COLO668 (cell line): Measurements from ENCODE around the gene ROR2.
"Not testable (repeated sequence)": the region's sequence is repeated elsewhere in the genome, so short reads cannot be mapped to it uniquely, and the experiment has no call there.

Source experiments
- DNase-seq: peaks from one replicate; lab custom pipeline; 2025; ENCODE audit not compliant: unreplicated experiment; lab: John Stamatoyannopoulos, UW

The ROR2 gene

DNA sequence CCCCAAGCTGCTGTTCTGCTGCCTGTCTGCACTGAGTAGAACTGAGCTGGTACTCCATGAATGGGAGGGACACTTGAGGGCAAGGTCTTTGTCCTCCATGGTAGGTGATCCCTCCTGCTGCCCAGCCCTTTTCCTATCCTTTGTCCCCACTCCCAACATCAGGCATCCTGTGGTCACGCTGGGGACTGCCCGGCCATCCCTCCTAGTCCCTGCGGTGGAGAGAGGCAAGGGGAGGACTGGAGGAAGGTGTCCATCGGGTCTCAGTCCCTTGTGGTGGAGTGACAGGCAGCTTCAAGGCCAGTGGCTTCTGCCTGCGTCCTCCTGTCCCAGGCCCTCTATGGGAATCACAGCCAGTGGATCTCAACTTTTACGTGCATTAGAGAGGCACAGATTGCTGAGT lies 25.9 kb downstream of the ROR2 start:
- DNase-seq: no peak

DNA sequence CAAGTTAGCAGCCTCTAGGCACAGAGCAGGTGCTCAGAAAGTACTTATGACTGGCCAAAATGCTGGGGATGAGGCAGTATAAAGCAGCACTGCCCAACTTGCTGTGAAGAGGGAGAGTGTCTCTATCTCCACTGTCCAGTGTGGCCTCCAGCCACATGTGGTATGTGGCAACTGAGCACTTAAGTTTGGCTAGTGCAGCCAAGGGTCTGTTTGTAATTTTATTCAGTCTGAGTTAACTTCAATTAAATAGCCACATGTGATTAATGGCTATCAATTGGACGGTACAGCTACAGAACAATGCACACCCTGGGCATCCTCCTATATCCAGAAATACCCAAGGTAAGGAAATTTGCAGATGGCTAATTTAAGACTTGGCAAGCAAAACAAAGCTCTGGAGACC lies 26.9 kb downstream of the ROR2 start:
- no peak for DNase-seq

DNA sequence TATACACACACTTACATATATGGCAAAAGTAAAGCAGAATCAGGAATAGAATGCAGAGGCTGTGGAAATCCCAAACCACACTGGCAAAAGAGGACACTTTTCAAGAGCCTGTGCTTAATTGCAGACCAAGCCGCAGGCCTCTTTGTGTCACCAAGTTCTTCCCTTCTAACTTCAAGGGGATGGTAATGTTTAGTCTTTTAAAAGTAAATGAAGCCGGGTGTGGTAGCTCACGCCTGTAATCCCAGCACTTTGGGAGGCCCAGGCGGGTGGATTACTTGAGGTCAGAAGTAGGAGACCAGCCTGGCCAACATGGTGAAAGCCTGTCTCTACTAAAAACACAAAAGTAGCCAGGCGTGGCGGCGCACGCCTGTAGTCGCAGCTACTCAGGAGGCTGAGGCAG lies 28.7 kb downstream of the ROR2 start:
- DNase-seq: no peak

DNA sequence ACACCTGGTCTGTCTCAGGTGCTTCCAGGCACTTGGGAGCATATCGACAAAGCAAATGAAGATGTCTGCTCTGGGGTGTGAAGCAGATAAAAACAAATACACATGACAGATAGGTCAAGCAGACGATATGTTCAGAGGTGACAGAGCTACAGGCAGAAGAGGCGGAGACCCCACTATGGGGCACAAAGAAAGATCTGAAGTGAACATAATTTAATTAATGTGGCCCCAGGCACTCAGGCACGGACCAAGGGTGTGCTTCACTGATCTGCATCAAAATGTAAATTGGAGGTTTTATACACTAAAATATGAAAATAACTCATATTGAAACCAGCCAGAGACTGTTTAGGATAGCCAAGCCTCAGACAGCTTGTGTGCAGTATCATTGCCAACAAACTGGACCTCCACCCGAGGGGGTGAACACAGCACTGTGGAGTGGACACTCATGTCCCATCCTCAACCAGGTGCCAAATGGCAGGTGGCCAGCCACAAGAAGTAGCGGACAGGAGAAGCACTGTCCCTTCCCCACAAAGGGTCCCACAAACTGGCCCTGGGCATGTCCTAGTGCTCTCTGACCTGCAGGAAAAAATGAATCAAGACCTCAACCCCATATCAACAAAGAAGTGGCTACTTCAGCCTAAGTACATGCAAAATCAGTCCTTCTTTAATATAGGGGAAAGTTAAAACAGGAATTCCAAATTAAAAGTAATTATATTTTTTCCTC lies 29.2 kb downstream of the ROR2 start:
- DNase-seq: no peak

DNA sequence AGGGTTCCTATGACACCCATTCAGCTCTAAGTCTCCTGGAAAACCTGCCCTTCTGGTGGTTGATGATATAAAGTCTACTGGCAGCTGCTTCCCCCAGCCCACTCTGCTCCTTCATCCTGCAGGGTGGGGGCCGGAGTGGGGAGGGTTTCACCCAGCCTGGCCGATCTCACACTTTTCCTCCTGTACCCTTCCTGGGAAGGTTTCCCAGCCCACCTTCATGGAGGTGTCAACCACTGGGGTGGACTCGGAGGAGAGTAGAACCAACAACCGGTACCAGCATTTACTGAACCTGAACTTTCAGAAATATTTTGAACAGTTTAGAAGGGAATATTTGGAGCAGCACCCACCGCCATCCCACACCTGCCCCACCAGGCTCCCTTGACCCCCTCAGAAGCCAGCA lies 30.4 kb downstream of the ROR2 start:
- no peak for DNase-seq

DNA sequence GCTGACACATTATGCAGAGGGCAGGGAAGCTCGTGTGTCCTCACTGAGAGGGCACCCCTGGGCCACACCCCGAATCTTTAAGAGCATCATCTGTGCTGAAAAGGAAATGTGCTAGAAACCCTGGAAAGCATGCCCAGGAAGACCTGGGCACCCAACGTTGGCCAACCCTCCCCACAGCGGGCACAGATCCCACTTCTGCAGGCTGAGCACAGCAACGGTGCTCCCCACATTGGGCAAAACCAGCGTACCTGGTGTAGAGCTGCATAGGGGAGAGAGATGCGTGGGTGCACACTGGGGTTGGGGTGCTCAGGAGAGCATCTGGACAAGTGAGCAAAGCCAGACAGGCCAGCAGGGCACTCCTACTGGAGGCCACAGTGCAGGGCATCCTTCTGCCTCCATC lies 32.6 kb downstream of the ROR2 start:
- DNase-seq: no peak

DNA sequence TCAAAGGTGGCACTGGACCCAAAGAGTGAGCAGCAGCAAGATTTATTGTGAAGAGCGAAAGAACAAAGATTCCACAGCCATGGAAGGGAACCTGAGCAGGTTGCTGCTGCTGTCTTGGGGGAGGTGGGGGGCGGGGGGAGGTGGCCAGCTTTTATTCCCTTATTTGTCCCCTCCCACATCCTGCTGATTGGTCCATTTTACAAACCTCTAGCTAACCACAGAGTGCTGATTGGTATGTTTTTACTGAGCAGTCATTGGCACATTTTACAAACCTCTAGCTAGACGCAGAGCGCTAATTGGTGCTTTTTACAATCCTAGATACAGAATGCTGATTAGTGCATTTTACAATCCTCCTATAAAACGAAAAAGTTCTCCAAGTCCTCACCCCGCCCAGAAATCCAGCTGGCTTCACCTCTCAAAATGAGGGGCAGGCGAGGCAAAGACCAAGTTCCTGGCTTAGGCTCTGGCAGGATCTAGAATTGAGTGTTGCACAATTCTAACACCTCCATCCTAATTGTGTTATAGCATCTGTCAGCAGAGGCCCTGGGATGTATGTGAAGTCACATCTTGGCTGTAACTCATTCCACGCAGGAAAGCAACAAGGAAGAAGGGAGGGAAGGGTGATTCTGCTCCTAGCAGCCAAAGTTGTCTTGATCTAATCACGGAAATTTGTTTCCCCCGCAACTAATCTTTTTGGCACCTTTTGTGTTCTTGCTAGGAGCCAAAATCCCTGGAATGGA lies 34.3 kb downstream of the ROR2 start:
- no peak for DNase-seq

DNA sequence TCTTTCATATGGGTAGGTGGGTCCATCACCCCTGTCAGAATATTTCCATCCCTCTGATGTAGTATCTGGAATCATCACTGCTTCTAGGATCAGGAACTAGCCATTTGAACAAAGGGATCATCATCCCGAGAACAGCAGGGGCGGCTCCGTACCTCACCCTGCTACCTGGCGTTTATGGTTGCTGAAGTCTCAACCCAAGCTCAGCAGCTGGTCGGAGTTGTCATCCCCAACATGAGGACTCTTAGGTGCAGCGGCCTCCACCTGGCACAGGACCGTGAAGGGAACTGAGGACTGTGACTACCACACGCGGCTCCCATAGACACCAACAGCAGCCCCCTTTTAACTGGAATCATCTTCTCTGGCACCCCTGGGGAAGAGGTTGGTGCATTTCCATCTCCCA lies 35.1 kb downstream of the ROR2 start:
- no peak for DNase-seq

DNA sequence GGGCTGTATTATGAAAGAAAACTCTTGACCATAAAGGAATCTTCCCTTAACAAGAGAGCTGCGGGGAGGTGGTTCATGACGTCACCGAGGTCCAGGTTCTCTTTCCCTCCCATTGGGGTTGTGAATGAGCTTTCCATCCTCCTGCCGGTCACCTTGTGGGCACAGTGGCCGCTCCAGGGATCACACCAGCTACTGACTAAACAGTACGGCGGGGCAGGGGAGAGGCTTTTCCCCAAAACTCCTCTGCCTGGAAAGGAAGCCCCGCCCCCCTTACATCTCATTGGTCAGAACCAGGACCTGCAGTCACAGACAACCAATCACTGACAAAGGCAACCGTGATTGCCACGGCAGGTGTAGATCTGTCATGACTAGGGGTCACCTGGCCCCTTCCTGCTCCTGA lies 35.6 kb downstream of the ROR2 start:
- DNase-seq: no peak

DNA sequence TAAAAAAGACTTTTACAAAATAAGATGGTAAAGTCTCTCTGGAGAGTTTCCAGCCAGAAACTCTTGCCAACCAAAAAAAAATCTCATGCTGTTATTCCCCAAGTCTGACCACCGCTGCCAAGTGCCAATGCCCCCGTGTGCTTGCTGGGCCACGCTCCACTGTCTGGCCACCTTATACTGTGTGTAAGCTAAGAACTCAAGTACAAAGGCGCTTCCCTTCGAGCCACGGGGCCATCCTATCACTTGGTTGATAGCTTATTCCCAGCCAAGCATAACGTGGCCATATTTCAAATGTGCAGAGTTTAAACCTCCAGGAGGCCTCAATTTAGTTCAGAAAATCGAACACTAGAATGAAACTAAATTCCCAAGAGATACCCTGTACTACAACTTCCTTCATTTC lies 36.0 kb downstream of the ROR2 start:
- no peak for DNase-seq

DNA sequence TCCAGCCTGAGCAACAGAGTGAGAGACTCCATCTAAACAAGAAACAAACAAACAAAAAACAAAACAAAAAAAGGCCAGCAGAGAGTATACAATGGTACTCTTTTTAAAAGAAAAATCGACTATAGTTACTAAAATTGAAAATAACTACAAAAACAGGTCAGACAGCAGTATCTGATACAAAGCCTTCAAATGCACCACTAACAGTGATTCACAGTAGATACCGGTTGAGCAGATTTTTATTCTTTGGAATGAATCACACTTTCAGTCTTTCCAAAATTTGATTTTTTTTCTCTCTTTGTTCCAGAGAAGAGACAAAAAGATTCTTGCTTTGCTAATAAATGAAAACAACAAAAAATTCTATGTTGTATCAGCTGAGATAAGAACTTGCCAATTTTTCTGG lies 36.9 kb downstream of the ROR2 start:
- DNase-seq: no peak

DNA sequence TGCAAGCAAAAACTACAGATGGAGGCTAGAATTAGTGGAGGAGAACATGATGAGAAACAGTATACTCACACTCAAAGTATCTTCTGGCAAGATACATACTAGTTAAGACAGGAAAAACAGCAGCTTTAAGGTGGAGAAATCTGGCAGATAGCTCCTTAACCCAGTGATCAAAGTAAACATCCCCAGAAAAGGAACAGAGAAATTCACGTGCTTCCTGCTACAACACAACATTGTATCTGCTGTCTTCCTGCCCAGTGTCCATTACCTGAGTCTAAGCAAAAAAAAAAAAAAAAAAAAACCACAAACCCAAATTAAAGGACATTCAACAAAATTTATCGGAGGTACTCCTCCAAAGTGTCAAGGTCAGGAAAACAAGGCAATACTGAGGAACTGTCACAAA lies 38.4 kb downstream of the ROR2 start:
- DNase-seq: no peak

DNA sequence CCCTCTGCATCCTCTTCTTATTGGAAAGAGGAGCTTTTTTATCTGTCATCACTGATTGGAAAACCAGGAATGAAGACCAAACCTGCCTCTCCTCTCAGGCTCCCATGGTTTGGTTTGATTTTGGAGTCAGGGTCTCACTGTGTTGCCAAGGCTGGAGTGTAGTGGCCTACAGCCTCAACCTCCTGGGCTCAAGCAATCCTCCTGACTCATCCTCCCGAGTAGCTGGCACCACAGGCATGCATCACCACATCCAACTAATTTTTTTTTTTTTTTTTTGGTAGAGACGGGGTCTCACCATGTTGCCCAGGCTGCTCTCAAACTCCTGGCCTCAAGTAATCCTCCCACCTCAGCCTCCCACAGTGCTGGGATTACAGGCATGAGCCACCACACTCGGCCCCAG lies 40.8 kb downstream of the ROR2 start:
- not testable (repeated sequence) for DNase-seq

DNA sequence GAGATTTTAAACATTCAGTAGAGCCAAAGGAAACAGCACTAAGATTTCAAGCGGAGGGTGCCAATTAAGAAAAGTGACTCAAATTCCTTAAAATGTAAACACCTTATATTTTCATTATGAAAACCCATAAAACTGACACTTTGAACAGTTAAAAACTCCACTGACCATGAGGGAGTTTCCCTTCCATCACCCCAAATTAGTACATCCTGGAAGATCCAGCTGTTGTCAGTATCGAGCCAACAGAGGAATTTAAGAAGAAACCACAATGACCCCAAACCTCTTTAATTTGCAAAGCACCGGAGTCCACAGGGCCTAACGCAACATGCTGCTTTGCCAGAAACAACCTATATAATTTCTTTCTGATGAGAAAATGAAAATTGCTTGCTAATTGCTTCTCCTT lies 41.3 kb downstream of the ROR2 start:
- no peak for DNase-seq

DNA sequence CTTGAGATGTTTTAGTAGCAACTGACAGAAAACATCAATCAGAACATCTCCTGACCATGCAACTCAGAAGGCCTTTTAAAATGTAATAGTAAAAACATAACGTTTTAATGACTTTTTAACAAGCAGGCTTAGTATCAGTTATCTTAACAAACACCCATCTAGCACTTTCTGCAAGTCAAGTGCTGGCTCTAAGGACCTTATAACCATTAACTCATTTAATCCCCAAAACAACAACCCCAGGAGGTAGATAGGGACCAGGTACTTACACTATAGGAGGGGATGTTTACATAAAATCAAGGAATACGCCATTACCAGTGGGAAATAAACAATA lies 41.8 kb downstream of the ROR2 start:
- no peak for DNase-seq

DNA sequence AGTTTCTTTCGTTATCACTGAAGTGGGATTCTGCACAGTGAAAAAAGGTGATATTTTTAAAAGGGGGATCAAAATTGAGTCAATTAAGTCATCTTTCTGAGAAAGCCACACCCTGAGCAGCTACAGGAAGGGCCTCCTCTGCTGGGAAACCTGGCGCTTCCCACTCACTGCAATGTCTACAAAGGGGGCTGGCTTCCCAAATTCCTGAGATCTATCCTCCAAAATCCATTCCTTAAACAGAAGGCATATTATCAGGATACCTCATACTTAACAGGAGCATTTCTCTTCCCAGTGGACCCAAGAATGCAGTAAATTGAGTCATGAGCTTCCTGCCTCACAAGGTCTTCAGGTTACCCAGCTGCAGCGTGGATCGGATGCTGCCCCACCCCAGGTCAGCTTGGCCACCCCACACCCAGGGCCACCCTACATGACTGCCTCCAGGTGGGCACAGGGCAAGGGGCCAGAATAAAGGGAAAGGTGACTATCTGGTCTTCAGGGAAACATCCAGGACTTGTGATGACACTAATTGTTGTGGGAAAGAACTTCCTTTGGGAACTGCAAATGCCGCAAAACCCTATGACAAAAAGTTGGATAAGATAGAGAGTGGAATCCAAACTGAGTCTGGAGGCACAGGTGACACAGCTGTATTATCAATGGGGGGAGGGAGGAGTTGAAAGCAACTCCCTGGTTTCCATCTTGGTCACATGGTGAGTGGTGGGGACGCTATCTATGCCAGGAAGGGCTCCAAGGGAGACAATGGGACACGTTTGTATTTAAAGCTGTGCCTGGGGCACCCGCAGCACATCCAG lies 42.3 kb downstream of the ROR2 start:
- no peak for DNase-seq

DNA sequence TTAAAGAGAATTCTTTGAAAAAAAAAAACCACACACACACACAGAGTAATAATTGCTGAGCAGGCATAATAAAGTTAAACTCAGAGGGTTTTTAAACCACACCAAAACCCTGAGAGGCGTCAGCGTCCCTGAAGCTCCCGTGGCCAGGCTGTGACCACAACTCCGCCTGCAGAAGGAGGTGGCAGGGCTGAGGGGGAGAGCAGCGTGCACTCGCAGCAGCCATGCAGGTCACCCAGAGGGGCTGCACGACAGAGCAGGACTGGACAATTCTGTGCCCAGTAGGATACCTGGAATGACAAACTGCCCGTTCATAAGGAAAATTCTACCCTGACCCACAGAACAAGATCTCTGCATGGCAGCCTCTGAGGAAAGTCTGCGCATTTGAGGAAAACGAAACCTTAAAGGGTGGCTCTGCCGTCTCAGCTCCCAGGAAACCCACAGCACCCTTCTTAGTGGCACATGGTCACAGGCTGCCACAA lies 44.0 kb downstream of the ROR2 start:
- no peak for DNase-seq

DNA sequence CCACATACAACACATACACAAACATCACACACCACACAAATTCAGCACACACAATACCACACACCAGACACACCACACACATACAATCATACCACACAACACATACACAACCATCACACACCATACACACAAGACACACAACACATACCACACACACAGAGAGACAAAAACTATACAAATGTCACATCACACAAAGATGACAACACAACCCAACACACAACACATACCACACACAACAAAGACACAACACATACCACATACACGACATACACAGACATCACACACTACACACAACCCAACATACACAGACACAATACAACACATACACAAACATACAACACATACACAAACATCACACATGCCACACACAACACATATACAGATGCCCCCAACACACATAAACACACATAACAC lies 44.8 kb downstream of the ROR2 start:
- no peak for DNase-seq

DNA sequence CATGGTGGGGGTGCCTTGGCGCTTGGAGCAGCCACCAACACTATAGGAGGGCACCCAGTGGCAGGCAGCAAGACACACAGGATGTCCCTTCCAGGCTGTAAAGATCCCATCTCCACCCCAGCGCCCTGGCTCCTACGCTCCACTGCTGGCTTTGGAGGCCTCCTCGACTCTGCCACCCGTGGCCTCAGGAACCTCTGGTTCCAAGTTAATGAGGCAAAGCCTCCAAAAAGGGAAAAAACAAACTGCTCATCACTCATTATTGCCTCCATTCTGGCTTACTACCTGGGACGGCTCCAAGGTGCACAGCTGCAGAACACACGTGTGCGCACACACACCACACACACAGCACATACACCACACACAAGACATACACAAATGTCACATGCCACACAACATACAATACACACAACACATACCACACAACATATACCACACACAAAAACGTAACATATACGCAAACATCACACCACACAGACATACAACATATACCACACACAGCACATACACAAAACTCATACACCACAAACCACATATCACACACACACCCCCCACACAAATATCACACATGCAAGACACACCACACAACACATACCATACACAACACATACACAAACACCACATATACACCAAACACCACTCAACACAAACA lies 45.3 kb downstream of the ROR2 start:
- DNase-seq: no peak

DNA sequence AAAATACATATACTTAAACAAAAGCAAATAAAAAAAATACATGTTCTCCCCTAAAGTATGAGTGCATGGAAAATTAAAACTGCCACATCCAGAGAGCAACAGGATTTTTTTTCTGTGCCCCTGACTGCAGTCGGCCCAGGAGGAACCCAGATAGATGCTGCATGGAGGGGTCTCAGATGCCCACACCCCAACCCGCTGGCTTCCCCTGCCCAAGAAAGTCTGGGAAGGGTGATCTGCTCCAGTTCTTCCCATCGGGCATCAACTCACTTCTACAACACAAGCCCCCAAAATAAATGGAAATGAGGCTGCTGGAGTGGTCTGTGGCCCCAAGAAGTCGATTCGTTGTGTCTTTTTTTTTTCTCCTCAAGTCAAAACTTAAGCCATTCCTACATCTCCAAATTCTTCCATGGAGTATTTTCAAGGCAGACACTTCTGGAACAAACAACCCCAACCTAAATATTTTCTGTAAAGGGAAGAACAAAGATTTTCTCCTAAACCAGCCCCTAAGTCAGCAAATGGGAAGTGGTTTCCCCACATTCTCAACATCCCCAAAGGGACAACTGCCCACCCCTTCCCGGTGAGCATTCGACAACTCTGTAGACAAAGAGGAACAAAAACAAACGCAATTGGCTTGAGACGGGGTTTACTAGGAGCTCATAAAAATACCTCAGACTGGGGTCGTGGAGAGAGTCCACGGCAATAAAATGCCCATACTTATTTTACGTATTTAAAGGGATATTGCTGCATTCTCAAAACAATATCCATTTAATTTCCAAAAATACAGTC lies 46.7 kb downstream of the ROR2 start:
- no peak for DNase-seq
